Suppressor macrophage treated with lipopolysaccharide for 4 hours (primary cell): ENCODE measurements around the gene FARP1.

Experiments used
- DNase-seq: peaks from one replicate; pipeline ENCODE4 v3.0.0-alpha.2; 2020

Gene FARP1

DNA sequence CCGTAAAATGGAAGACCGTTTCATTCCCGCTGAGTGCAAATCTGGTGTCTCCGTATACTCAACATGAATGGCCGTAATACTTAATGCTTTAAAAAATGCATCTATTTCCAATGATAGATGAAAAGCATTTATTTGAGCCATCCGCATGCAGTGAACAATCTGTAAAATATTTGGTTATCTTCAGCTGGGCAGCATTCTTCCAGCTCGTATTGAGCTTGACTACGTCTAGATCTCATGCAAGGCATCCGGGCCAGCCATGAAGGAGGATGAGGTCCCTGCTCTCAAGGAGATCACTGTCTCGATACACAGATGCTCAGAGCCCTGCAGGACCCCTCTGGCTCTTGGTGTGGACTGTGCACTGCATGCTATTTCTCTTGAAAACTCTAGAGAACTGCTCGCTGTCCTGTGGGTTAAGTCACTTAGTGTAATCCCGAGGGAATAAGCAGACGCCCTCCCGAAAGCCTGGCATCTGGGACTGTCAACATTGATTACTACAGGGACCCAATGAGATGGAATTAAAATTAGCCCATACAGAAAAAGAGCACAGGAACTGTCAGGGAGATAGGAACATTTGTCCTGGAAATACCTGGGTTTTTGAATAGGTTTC lies 146.5 kb downstream of the FARP1 start:
- no peak for DNase-seq

DNA sequence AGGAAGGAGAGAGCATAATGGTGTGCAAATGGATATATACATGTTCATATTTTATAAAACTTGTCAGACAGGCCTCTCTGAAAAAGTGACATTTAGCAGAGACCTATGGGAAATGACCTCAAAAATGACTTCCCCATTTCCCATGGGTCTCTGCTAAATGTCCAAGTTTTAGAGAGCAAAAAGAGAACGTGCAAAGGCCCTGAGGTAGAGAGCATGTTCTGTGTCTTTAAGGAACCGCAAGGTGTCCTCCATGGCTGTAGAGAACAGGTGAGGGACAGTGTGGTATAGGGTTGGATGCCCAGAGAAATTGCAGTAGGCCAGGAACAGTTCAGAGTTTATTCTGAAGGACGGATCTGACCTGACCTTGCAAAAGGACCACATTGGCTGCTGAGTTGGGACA lies 147.4 kb downstream of the FARP1 start:
- no peak for DNase-seq

DNA sequence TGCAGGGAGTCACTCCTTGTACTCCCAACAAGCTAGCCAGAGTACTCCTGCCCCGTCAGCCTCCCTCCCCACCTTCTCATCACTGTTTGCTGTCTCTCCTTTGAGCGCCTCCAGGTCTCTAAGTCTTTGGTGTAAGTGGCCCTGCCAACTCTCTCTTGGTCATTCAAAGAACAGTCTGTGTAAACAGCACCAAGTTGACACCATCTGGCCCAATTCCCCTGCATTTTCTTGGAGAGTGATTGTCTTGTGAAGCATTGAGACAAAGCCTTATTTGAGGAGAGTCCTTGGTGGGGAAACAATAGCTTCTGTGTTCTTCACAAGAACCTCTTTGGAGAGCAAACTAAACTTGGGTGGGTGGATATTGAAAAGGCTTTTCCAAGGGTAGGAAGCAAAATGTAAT lies 148.8 kb downstream of the FARP1 start:
- no peak for DNase-seq

DNA sequence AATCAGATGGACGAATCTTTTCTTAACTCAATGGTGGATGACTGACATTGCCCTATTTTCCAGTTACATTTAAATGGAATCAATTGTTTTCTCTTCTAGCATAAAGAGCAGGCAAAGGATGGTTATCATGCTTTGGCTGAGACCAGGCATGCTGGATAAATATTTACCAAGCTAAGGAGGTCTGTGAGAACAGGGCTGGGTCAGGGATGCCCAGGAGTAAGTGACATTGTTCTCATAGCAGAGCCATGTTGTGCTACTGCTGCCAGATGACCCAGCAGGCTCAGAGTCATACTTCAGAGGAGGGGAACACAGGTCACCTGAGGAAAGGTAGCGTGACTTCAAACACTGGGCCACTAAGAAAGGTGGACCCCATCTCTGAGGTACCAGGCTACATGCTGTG lies 150.2 kb downstream of the FARP1 start:
- DNase-seq: no peak

DNA sequence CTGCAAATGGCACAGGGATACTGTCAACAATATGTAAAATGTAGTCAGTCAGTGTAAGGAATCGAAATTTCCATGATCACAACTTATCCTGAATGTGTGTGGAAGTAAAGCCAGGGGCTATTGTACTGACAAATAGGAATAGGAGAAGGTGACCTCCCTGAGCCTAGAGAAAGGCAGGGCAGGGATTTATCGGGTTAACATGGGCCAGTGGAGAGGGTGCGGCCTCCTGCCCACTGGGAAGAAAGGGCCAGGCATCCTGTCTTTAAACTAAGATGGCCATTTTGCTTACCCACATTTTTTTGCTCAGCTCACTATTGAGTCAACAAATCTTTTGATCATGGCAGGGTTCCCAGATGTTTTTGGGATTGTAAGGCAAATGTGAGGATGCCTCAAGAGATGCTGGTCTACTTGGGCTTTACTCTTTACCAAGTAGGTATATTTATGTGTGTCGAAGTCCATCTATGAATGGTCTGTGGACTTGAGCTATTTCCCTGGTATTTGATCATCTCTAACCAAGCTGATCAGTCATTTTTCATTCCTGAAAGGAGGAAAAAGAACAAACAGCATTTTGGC lies 150.8 kb downstream of the FARP1 start:
- no peak for DNase-seq

DNA sequence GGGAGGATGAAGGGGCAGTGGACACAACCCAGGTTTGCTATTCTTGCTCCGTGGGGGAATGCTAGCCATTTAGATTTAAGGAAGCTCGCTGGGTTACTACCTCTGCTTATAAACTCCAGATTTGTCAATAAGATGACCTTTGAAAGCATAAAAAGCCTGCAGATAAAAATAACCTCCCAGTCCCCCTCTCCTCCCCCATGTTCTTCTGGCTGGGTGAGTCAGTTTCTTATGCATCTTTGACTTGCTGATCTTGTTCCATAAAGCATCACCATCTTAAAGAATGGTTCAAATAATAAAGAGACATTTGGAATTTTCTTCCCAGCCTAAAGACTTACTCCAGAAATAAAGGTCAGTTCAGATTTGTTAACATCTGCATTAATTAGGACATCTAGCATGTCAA lies 152.5 kb downstream of the FARP1 start:
- DNase-seq: no peak

DNA sequence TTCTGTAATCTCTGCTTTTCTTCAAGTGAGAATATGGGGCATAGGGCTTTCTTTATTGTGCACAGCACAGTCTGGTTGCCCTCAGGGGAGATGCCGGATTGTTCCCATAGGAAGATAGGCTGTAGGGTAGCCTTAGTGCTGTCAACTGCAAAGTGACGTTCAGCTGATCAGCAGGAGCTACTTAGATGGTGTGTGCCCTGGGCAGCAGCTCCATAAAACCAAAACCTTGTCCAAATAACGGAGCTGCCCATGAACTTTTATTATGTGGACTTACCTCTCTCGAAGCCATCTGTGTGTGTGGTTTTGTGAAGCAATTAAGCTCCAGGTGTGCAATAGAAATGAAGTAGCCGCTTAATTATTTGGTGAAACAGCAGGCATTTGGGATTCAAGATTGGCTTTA lies 154.2 kb downstream of the FARP1 start:
- DNase-seq: no peak

DNA sequence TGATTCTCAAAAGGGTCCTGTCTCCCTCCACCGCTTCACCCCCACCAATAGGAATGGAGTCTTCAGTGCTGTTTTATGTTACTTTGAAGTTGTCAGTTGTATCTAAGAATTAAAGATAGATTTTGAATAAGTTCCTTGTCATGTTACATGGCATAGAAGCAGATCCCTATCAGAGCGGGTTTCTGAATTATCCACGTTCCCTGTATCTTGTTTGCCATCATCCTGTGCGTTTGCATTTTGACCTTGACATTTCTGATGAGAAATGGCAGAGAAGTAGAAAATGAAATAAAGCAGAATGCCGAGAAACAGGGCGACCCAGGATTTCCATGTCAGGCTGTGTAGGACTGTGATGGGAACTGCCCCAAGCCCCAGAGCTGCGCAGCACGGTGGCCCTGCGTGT lies 154.9 kb downstream of the FARP1 start:
- DNase-seq: no peak

DNA sequence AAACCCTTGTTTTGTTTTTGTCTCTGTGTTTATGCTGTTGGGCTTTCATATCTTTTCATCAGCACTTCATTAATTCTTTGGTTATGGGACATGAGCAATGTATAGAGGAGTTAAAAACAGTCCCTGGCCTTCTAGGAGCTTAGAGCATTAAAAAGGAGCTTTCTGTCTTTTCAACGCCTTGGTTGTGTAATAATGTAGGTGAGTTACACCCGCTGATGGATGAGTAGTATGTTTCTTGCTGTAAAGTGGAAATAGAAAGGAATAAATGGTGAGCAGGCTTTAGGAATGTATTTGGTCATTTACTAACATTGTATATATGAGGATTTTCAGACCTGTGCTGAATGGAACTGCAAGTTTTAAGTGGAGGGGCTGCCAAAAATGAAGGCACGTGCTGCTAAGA lies 155.7 kb downstream of the FARP1 start:
- no peak for DNase-seq

DNA sequence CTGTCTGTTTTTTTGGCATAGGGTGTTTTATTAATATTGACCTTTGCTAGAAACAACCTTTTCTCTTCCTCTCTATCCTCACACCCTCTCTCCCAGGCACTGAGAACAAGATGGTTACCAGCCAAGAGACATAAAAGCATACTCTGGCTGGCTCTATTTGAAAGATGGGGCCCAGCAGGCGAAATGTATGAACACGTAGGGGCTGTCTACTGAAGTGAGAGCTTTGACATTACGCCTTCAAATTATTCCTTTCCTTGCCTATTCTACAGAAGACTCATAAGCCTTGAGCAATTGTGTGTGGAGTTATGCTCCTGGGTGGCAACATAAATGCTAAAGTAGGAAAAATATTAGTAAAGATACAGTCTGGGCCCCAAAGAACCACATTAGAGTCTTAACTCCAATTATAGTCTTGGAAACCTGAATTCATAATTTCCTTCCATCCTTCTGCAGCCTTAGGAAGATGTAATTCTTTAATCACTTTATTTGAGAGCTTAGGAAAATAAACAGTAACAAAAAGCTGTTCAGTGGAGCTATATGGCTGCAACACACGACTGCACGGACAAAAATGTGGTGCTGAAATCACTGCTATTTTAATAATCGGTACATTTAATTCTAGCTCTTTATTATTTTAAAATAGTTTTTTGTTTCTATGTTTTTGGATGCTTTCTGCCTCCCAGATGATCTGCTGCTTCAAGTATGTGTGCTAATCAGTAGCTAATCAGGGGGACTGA lies 156.5 kb downstream of the FARP1 start:
- no peak for DNase-seq

DNA sequence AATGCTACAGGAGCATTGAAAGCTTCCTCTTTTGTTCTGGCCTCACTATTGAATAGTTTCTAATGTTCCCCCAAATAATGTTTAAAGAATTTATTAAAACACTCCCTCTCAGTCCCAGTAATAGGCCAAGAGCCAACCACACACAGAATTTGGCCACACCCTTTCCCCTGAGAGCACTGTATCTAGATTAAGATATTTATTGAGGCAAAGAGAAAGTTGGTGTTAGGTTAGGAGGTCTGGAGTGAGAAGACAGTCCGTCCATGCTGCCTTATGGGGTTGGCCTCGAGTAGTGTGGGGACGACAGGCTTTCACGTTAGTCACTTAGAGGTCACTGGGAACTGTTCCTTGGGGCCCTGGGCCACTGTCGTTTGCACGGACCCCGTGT lies 157.1 kb downstream of the FARP1 start:
- DNase-seq: no peak

DNA sequence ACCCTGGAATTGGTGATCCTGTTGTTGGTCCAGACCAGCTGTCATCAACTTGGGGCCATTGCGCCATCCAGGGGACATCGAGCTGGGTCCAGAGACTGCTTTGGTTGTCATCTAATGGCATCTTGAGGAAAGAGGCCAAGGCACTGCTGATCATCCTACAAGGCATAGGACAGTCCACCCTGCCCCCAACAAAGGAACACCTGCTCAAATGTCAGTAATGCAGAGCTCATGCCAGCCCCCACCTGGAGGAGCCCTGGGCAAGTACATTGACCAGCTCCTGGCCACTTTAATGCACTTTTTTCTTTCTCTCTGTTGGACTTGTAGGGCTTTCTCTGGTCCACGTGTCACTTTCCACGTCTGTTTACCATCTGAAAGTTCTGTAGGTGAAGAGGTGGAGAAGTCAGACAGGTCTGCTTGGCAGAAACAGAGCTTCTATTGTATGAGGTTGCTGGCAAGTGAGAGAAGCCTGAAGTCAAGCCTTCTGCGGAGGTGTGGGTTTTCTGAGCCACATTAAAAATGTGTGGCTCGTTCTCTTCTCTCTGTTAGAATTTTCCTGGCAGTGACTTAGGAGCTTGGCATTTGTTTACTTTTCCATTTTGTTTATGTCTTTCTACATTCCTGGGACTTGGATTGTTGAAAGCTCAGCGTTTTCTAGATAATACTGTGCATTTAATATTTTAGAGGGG lies 158.2 kb downstream of the FARP1 start:
- DNase-seq: no peak

DNA sequence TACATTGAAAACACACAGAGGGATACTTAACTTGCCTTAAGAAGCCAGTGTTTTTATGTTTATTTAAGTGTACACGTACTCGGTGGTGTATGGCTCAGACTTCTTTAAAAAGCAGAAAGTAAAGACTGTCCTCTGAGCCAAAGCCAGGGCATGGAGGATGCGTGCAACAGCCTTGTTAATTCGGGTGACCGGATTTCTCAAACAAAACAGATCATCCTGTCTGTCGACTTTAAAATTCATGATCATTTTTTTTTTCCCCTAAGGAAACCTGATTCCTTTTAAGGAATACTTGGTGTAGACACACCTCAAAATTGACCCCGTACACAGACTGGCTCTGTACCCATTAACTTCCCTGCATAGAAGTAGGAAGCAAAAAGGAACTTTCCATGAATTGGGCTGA lies 158.8 kb downstream of the FARP1 start:
- DNase-seq: no peak

DNA sequence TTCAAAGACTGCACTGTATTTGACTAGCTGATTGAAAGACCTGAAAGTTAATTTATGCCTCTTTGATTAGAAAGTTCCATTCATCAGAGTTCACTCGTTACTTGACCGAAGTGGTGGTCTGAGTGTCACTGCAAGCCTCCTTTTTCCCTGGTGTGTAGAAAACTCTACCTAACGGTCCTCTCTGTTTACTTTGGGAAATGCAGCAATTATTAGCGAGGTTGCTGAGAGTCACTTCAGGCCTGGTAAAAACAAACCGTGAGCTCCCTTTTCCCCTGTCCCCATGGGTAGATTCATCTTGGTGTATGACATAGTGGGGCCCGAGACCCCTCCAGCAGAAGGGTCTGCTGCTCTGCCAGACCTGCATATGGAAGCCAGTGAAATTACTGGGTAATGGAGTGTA lies 161.0 kb downstream of the FARP1 start:
- DNase-seq: no peak

DNA sequence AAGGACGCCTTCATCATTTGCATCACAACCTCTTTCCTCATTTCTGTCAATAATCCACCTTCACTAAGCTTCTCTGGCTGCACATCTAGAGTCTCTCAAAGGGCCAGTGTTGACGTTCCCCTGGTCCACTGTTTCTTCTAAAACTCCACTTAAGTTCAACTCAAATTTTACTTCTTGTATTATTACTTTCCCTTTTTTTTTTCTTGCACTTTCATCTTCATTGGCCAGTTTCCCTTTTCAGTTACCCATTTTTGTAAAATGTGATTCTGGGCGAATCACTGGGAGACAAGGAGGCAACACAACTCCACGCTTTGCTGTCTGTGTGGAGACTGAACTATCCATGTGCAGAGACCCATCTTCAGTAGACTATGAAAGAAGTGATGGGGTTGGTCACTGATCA lies 162.8 kb downstream of the FARP1 start:
- DNase-seq: no peak

DNA sequence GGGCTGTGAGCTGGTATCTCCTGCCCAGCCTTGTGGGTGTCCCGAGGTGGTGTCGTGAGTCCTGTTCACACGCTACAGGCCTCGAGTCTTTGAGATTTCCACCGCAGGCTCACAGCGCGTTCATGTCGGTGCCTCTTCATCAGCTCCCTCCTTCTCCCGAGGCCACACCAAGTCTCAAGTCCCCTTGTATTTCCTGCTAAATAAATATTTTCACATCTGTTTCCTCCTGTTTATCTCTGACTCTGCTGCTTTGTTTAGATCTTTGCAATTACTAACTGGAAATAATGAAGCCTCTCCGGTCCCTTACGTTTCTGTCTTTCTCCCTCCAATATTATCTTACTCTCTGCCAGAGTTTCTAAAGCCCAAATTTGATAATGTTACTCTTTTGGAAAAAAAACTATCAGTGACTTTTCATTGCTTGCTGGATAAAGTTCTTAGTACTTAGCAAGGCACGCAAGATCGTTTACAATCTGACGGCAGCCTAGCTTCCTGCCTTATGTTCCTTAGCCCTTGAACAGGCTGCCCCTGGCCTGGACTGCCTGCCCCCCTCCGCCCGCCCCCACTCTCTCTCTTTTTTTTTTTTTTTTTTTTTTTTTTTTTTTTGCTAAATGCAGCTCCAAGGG lies 164.7 kb downstream of the FARP1 start:
- no peak for DNase-seq

DNA sequence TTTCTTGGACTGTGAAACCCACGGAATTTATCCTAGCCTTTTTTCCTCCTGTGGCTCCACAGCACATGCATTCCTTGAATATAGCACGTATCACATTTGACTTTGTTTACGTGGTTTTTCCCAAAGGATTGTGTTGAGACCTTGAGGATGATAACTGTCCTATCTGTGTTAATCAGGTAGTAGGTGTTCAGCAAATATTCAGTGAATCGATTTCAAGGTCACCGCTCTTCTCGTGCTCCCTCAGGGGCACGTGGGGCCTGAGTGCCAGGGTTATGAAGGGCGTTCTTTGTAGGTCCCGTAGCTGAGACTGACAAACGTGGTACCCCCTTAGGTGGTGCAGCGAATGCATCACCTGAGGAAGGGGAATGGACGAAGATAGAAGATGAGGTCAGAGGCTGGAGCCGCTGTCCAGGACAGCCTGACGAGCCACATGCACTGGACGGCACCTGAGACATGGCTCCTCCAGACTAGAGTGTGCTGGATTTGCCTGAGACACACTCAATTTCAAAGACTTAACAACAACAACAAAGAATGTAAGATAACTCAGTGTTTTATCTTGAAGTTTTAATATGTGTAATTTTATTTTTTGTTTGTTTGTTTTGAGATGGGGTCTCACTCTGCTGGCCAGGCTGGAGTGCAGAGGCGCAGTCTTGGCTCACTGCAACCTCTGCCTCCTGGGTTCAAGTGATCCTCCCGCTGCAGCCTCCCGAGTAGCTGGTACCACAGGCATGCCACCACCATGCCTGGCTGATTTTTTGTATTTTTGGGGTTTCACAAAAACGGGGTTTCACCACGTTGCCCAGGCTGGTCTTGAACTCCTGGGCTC lies 165.4 kb downstream of the FARP1 start:
- no peak for DNase-seq

DNA sequence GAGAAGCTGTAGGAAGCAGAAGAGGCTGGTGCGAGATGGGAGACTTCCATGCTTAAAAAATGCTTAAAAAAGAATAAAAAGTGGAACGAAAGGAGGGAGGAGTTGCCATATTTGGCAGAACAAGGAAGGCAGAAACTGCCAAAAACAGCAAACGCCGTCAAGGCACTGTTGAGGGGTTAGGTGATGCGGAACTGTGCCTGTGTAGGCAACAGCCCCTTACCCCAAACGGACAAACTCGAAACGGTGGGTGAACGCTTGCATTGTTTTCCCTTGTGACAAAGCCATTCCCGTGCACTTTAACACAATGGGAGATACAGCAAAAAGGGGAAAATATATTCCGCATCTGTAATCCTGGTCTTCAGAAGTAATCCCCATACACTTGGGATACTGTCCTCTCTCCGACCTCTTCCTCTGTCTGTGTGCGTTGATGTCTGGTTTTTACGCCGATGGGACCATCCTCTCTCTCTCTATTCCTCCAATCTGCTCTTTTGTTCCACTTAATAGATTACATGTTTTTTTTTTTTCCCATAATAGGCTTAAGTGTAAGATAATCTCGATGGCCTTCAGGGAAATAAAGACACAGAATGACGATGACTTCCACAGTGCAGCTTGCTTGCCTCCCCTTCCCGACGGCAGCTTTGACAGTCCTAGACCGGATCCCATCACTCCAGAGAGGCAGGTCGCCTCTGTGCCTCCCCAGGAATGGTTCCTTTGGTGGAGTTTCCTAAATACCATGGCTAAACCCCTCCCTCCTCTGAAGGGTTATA lies 166.9 kb downstream of the FARP1 start:
- no peak for DNase-seq

DNA sequence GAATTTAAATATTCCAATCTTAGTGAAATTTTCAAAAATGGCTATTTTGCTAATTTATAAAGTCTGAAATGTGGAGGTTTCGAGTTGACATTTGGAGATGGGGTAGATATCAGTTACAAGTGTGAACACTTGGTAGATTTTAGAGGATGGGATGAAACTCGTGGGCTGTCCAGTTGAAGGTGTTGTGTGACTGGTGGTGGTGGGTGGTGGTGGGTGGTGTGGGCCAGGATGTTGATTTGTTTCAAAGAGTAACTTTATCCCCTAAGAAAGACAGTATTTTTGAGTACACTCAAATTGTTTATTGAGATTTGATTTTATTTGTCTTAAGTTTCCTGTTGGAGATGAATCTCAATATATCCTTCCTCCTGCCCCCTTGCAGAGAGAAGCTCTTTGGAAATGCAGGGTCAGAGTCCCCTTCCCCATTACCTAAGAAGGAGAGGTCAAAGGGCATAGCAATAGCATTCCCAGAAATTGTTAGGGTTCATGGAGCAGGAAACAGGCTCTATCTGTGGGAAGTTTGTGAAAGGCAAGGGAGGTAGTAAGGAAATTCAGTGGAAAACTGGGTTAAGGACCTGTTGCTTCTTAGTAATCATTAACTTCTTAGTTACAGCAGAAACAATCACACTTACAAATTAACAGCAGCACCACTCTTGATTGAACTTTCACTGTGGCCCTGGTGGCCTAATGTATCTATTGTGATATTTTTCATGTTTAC lies 167.7 kb downstream of the FARP1 start:
- DNase-seq: no peak

DNA sequence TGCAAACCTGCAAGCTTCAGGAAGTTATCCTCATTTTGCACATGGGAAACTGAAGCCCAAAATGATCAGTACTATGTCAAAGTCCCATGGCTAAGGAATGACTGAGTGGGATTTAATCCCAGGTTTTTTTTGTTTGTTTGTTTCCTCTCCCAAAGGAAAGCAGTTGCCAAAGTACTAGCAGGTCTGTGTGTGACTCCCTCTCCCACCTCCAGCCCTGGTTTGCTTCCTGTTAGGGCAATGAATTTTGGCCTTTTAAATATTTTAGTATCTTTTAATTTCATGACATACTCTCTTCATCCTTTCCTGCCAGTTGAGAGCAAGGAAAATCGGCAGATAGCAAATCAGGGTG lies 168.3 kb downstream of the FARP1 start:
- no peak for DNase-seq

DNA sequence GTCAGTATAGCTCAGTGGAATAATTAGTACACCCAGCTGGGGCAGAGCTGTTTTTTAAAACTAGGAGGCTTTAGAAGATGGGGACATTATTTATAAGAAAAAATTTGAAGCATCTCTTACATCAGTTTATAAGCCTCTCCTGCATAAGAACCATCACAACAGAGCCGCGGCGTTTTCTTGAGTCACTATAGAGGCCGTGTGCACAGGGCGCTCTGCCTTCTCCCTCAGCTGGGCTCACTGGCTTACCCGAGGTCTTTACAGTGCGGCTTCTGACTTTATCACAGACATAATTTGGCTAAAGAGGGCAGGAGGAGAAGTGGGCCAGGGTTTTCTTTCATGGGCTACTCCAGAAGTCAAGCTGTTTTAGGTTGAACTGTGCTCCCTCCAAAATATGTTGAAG lies 169.7 kb downstream of the FARP1 start:
- no peak for DNase-seq
